Measurements from ENCODE around the gene TBX18.

TBX18 gene

DNA sequence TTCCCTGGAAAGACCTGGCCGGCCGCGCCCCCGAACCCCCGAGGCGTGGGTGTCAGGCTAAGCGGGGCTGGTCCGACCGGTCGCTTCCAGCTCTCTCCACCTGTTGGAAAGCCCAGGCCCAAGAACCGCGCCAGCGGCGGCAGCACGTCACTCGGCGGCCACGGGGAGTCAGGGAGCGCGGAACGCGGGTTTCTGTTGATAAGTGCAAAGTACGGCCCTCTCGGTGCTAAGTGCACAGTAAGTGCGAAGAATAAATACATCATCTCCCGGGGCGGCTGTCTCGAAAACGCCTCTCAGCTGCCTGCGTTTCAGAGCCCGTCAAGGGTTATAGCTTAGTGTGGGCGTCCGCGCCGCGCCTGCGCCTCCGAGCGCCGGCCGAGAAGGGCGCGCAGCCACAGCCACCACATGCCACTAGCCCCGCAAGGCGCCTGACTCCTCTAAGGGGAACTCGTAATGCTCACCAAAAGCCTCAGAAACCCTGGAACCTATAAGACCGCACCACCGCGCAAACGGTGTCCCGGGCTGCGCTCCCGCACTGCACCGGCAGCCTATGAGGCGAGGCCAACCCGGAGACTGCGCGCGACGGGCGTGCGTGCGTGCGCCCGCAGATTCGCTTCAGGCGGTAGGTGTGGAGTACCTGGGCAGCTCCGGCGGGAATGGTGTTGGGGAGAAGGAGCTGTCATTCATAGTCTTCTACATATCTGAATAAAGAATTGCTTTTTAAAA lies 9.2 kb upstream of the TBX18 start:
- TF ChIP-seq CTCF (conservative IDR thresholded peaks at IDR 0.05; ENCODE audit: low read depth, low read length), result no peak
- H3K4me3 ChIP-seq (ENCODE audit: low read length), result peak overlapping the region; percentile 42
- DNase-seq (ENCODE audit: low read depth), result no peak

- H3K4me3 ChIP-seq (ENCODE audit: low read length), result no peak overlapping the region
- DNase-seq (ENCODE audit: low read depth), result no peak
These were observed 8.7 kb upstream of the TBX18 start for GRCh38 chr6:84773133-84773430.

DNA sequence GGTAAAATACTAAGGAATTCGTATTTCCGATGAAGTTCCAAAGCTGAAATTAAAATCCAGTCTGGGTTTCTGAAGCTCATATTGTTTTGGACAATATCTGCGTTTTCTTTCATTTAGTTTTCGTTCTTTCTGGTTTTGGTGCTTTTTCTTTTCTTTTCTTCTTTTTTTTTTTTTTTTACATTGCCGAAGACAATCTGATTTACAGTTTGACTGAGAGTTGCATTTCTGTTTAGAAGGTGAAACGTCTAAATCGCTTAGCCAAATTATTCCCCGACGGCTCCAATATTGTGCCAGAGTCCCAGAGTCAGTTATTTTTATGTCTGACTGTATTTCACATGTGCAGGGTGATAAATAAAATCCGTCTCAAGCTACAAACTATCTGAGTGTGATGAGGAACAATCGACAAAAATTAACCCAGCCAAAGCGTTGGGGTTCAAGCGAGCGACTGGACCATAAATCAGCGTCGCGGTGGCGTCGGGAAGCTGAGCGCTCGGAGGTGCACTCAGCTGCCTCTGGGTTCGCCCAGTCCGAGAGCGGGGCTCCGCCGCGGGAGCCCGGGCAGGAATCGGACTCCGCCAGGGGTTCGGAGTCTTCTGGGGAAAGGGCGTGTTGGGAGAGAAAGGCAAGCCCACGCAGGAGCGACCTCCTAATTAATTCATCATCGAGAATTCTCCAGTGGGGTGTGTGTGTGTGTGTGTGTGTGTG lies 8.2 kb upstream of the TBX18 start:
- DNase-seq (ENCODE audit: low read depth), result no peak
- TF ChIP-seq CTCF (conservative IDR thresholded peaks at IDR 0.05; ENCODE audit: low read depth, low read length), result no peak
- H3K4me3 ChIP-seq (ENCODE audit: low read length), result no peak overlapping the region

More at GRCh38 chr6:84773133-84773430, 8.7 kb upstream of the TBX18 start:
- TF ChIP-seq CTCF (conservative IDR thresholded peaks at IDR 0.05; ENCODE audit: low read depth, low read length), result no peak

DNA sequence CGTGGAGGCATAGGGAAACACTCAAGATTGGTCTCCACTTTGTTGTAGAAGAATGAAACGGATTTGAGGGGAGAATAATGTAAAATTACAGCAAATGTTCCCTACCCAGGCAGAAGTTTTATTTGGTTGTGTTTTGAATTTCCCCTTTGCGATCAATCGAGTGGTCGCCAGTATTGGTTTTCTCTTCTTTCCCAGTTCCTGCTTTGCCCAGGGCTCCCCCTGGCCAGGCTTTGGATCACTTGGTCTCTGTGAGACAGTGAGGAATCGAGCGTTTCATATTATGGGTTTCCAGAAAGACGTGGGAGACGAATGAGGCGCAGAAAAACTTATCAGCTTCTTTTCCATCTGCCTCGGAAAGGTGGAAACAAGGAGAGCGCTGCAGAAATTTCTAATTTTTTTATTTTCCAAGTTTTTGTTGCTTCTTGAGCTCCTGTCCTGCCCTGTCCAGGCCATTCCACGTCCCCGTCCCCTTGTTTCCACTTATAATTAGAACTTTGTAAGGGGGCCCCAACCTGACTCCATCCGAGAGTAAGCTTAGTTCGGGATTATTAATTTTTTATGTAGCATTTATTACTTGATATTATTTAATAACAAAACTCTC lies 7.5 kb upstream of the TBX18 start:
- TF ChIP-seq CTCF (conservative IDR thresholded peaks at IDR 0.05; ENCODE audit: low read depth, low read length), result no peak
- no peak for DNase-seq (ENCODE audit: low read depth)
- H3K4me3 ChIP-seq (ENCODE audit: low read length), result no peak overlapping the region

DNA sequence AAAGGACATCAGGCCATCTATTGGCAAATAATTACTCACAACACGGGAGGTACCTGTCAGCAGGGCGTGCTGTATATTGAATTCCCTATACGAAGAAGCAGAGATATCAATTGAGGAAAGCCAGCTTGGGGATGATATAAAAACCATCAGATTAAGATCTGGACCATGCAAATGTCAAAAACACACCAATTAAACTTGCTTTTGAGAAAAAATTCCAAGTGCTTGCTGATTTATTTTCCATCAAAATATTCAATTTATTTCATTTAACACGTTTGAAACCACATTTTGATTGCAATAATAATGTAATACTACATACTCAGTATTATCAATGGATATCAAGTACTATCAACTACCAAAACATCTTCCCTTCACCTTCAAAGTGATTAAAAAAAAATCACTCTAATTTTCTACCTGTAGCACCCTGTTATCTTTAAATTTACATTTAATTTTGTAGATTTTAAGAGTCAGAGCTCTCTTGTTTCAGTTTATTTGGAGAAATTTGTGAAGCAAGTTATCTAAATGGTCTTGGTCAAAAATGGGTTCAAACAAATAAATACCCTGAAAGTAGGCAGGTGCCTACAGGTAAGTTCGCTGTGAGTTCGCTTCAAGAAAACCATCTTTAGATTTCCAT lies 6.8 kb upstream of the TBX18 start:
- no peak for TF ChIP-seq CTCF (conservative IDR thresholded peaks at IDR 0.05; ENCODE audit: low read depth, low read length)
- H3K4me3 ChIP-seq (ENCODE audit: low read length), result no peak overlapping the region
- DNase-seq (ENCODE audit: low read depth), result no peak

DNA sequence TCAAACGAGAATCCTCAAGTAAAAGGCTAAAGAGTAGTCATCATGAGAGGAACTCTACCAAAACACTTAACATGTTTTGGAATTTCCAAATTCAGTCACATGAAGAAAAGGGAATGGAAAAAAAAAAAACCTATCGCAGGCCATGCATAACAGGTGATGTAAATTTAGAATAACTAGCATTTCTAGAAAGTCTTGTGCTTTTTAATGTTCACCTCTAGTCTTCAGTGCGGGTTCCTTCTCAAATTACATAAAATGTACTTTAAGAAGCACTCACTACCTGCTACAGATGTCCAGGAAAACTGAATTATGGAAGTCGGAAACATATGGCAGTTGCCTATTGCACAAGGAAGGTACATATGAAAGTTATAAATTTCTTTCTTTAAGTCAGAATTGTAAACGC lies 6.1 kb upstream of the TBX18 start:
- H3K4me3 ChIP-seq (ENCODE audit: low read length), result no peak overlapping the region
- no peak for TF ChIP-seq CTCF (conservative IDR thresholded peaks at IDR 0.05; ENCODE audit: low read depth, low read length)
- DNase-seq (ENCODE audit: low read depth), result no peak

Measured in retinal pigment epithelial cell (primary cell).